ENCODE data around the gene GRIK4.

Gene GRIK4

GRCh38 chr11:120884154-120885020 lies 372.8 kb downstream of the GRIK4 start:
- no peak overlapping the region for H3K4me3 ChIP-seq (ENCODE audit: low read length)
- no peak for TF ChIP-seq CTCF (IDR thresholded peaks at IDR 0.05; ENCODE audit: insufficient read depth, low read depth, low read length, missing control alignments)
- no peak for DNase-seq (ENCODE audit: low read depth)

- no peak for TF ChIP-seq CTCF (IDR thresholded peaks at IDR 0.05; ENCODE audit: insufficient read depth, low read depth, low read length, missing control alignments)
- DNase-seq (ENCODE audit: low read depth), result no peak
- H3K4me3 ChIP-seq (ENCODE audit: low read length), result no peak overlapping the region
These were observed 379.2 kb downstream of the GRIK4 start for GRCh38 chr11:120890609-120891320.

GRCh38 chr11:120893440-120894201 lies 382.1 kb downstream of the GRIK4 start:
- H3K4me3 ChIP-seq (ENCODE audit: low read length), result no peak overlapping the region
- TF ChIP-seq CTCF (IDR thresholded peaks at IDR 0.05; ENCODE audit: insufficient read depth, low read depth, low read length, missing control alignments), result no peak
- peak; percentile 23 for DNase-seq (ENCODE audit: low read depth)

GRCh38 chr11:120894202-120894985 lies 382.8 kb downstream of the GRIK4 start:
- DNase-seq (ENCODE audit: low read depth), result peak; percentile 4
- no peak for TF ChIP-seq CTCF (IDR thresholded peaks at IDR 0.05; ENCODE audit: insufficient read depth, low read depth, low read length, missing control alignments)
- H3K4me3 ChIP-seq (ENCODE audit: low read length), result no peak overlapping the region

GRCh38 chr11:120896687-120897086 lies 385.1 kb downstream of the GRIK4 start:
- DNase-seq (ENCODE audit: low read depth), result no peak
- no peak for TF ChIP-seq CTCF (IDR thresholded peaks at IDR 0.05; ENCODE audit: insufficient read depth, low read depth, low read length, missing control alignments)
- no peak overlapping the region for H3K4me3 ChIP-seq (ENCODE audit: low read length)

- DNase-seq (ENCODE audit: low read depth), result no peak
- no peak for TF ChIP-seq CTCF (IDR thresholded peaks at IDR 0.05; ENCODE audit: insufficient read depth, low read depth, low read length, missing control alignments)
- no peak overlapping the region for H3K4me3 ChIP-seq (ENCODE audit: low read length)
These were observed 387.0 kb downstream of the GRIK4 start for GRCh38 chr11:120898568-120898967.
